ENCODE results near the gene ATP6V1E1.
"Not testable (repeated sequence)": the region's sequence is repeated elsewhere in the genome, so short reads cannot be mapped to it uniquely, and the experiment has no call there.

Gene ATP6V1E1

DNA sequence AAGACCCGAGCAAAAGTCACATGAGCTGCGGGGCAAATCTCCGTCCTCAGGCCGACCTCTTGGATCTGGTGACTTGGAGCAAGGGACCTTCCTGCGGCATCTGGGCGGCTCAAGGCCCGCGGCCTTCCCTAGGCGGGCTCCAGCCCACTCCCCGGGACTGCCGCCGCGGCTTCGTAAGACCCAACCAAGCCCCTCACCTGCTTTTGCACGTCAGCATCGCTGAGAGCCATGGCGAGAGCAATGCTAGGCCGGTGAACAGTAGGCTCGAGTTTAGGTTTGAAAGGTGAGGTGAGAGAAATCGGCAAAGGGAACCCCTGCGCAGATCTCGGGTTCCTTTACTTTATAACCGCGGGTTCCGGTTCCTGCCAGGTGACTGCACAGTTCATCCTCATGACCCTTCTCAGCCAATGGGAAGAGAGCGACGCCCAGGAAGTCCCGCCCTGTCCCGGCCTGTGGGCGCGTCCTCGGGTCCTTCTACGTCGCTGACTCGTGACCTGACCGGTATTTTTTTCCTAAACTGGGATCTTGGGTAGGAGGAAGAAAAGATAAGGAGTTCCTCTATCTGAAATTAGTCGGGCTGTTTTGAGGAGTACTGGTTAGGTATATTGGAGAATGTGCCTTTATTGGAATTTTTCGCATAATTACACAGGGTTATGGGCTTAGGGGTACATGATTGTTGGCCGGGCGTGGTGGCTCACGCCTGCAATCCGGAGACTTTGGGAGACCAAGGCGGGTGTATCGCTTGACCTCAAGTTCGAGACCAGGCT is at the start of gene ATP6V1E1:
ATP6V1E1 (minus strand) TSS at position 344 of the 767 bp plus-strand sequence; CDS start at position 230, 114 bp downstream.
- DNase-seq: peak; percentile 73

DNA sequence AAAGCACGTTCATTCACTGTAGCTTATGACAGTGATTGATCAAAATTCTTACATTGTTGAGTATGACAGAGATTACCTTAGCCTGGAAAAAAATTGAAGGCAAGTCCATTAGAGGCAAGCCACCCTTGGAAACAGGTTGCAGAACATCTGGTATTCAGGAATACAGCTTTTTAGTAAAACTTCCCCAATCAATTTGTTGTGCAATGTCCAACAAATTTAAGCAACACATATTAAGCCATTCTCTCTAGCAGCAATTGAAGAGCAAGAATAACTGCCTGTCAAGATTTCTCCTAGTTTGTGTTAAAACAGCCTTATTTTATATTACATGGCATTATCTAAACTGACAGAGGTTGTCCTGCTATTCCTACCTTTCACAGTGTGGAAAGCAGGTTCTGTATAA is 47.0 kb upstream of the ATP6V1E1 start:
- DNase-seq: no peak

DNA sequence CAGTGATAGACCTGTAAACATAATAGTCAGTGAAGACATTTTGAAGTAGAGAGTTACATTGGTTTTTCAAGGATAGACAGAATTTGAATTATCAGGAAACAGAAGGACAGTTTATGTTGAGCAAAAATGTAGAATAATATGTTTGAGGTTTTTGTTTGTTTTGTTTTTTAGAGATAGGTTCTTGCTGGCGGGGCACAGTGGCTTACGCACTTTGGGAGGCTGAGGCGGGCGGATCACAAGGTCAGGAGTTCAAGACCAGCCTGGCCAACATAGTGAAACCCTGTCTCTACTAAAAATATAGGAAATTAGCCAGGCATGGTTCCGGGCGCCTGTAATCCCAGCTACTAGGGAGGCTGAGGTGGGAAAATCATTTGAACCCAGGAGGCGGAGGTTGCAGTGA is 45.6 kb upstream of the ATP6V1E1 start:
- DNase-seq: no peak

DNA sequence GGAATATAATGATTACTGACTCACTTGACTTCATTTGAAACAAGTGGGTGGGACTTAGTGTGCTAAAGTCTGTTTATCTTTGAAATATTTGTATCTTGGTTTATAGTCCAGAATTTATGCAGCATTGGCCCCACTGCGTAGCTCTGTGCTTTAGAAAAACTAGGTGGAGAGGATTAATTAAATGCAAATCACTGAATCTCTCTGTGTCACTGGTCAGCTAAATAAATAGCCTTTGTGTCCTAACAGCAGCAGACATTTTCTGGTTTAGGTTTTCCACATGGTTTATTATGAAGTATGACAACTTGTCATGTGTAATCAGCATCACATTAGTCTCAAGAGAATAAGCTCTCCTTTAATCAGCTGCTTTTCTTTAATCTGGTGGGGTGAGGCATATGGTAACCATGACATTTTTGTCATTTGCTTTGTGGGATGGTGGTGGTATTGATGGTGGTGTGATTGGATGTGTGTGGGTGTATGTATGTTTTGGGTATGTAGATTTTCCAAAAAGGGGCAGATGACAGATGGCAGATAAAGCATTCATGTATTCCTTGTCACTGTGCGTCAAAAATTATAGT is 44.0 kb upstream of the ATP6V1E1 start:
- DNase-seq: no peak

DNA sequence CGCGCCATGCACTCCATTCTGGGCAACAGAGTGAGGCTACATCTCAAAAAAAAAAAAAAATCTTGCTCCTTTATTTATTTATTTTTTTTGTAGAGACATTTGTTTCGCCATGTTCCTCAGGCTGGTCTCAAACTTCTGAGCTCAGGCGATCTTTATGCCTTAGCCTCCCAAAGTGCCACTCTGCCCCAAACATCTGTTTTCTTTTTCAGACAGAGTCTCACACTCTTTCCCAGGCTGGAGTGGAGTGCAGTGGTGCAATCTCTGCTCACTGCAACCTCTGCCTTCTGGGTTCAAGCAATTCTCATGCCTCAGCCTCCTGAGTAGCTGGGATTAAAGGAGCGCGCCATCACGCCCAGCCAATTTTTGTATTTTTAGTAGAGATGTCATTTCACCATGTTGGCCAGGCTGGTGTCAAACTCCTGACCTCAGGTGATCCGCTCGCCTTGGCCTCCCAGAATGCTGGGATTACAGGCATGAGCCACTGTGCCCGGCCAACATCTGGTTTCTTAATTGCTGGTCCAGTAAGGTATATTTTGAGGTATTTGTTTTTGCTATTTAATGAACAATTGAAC is 43.1 kb upstream of the ATP6V1E1 start:
- DNase-seq: not testable (repeated sequence)

DNA sequence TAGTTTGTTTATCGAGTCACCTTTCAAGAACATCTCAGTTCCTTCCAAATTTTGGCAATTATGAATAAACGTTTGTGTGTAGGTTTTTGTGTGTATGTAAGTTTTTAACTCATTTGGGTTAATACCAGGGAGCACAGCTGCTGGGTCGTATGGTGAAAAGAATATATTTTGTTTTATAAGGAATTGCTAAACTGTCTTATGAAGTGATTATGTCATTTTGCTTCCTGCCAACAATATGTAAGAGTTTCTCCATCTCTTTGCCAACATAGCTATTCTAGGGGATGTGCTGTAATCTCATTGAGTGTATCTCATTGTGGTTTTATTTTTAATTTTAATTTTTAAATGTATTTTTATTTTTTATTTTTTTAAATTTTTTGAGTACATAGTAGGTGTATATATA is 37.3 kb upstream of the ATP6V1E1 start:
- DNase-seq: no peak

DNA sequence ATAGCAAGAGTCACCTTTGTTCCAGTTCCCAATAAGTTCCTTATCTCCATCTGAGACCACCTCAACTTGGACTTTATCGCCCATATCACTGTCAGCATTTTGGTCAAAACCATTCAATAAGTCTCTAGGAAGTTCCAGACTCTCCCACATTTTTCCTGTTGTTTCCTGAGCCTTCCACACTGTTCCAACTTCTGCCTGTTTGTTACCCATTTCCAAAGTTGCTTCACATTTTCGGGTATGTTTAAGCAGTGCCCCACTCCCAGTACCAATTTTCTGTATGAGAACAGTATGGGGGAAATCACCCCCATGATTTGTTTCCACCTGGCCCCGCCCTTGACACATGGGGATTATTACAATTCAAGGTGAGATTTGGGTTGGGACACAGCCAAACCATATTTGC is 36.7 kb upstream of the ATP6V1E1 start:
- DNase-seq: no peak

DNA sequence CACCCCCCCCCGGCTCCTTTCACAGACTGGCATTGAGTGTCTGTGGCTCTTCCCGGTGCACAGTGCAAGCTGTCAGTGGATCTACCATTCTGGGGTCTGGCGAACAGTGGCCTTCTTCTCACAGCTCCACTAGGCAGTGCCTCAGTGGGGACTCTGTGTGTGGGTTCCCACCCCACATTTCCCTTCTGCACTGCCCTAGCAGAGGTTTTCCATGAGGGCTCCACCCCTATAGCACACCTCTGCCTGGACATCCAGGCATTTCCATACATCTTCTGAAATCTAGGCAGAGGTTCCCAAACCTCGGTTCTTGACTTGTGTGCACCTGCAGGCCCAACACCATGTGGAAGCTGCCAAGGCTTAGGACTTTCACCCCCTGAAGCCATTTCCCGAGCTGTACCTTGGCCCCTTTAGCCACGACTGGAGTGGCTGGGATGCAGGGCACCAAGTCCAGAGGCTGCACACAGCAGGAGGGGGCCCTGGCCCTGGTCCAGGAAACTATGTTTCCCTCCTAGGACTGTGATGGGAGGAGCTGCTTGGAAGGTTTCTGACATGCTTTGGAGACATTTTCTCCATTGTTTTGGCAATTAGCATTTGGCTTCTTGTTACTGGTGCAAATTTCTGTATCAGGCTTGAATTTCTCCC is 36.0 kb upstream of the ATP6V1E1 start:
- no peak for DNase-seq

DNA sequence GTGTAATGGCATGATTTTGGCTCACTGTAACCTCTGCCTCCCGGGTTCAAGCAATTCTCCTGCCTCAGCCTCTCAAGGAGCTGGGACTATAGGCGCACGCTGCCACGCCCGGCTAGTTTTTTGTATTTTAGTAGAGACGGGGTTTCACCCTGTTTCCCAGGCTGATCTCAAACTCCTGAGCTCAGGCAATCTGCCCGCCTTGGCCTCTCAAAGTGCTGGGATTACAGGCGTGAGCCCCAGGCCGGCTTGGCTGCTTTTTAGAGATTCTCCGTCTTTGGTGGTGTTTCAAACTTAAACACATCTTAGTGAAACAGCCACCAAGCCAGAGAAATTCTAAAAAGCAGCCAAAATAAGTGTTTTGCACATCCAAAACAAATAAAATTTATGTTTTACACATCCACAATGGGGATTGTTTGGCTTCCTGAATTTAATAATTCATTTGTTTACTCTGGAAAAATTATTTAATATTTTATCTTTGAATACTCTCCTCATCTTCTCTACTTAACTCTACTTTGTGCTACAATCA is 28.4 kb upstream of the ATP6V1E1 start:
- no peak for DNase-seq

DNA sequence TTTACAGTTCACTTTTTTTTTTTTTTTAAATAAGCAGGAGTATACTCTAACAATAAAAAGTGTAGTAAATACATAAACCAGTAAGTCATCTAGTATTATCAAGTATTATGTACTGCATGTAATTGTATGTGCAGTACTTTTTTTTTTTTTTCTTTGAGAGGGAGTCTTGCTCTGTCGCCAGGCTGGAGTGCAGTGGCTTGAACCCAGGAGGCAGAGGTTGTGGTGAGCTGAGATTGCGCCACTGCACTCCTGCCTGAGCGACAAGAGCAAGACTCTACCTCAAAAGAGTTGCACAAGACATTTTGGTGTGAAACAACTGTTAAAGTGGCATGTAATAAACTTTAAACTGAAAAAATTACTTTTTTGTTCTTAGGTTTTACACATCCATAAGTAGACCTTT is 26.7 kb upstream of the ATP6V1E1 start:
- no peak for DNase-seq

DNA sequence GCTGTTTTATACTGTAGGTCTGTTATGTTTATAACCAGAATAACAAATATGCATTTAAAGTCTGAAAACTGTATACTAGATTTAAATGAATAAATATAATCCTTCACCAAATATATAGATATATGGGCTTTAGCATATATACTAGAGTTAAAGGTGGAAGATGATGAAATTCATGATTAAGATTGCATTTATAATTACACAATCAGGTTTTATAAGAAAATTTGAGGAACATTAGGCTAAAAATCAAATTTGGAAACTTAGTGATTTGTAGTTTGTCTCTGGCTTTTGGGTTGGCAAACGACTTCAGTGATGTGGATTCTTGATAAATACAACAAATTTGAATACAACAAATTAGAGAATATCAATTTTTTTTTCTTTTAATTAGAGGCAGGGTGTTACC is 20.0 kb upstream of the ATP6V1E1 start:
- no peak for DNase-seq

DNA sequence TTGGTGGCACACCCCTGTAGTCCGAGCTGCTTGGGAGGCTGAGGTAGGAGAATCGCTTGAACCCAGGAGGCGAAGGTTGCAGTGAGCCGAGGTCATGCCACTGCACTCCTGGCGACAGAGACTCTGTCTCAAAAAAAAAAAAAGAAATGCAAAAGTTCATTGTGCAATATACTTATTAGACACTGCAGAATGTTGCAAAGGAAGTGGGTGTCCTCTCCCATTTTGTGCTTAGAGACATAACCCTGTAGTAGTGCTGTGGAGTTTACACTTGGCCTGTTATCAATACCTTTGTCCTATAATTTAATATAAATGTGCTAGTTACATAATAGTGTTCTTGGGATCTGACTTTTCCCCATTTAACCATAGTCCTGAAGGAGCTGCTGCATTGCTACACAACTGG is 19.4 kb upstream of the ATP6V1E1 start:
- DNase-seq: no peak

DNA sequence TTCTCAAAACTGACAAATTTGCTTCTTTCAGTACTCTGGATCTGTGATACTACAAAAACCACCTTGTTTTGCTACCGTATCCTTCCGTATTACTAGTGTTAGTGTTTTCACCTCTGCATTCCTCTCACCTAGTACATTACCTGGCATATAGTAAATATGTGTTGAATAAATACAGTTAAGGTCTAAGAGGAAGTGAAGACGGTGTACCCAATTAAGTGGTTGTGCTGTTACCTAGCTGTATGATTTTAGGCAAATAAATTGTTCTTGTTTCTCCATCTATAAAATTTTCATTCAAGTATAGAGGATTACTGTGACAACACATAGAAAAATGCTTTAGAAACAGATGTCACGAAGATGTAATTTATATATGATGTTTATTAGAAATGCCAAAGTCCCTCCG is 18.9 kb upstream of the ATP6V1E1 start:
- DNase-seq: no peak

DNA sequence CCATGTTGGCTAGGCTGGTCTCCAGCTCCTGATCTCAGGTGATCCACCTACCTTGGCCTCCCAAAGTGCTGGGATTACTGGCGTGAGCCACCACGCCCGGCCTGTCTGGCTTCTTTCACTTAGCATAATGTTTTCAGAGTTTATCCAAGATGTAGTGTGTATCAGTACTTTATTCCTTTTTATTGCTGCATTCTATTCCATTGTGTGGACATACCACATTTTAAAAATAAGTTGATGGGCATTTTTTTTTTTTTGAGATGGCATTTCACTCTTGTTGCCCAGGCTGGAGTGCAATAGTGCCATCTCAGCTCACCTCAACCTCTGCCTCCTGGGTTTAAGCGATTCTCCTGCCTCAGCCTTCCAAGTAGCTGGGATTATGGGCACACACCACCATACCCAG is 13.8 kb upstream of the ATP6V1E1 start:
- not testable (repeated sequence) for DNase-seq

DNA sequence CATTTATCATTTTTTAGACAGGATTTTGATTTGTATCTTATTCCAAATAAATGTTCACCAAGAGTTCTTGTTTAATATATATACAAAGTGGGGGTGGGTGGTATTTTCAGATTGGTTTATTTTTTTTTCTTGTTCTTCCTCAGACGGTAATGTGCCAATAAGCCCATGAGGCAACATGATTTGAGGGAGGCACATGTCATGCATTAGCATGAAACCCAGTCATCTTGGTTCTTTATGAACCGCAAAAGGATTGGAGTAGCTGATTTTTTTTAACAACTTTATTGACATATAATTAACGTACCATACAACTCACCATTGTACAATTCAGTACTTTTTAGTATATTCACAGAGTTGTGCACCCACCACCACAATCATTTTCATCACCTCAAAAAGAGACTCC is 12.7 kb upstream of the ATP6V1E1 start:
- no peak for DNase-seq

DNA sequence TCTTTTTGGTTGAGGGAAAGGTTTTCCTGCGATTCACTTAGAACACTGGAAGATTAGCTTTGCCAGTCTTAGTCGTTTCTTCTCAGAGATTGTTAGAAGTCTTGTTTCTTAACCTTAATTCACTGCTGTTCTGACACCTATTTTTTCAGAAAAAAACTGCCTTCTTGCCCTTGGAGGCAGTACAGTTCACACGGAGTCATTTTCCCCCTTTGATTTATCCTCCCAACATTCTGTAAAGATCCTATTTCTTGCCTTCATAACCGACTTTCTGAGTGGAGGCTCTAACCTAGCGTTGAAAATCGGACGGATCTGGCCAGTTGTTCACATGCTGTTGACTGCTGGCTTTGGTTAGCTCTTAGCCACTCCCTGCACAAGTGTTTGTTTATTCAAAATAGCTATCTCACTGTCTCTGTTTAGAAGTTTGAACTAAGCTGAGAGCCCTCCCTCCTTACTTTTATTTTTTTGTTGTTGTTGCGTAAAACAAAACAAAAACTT is 10.7 kb upstream of the ATP6V1E1 start:
- peak; percentile 39 for DNase-seq

DNA sequence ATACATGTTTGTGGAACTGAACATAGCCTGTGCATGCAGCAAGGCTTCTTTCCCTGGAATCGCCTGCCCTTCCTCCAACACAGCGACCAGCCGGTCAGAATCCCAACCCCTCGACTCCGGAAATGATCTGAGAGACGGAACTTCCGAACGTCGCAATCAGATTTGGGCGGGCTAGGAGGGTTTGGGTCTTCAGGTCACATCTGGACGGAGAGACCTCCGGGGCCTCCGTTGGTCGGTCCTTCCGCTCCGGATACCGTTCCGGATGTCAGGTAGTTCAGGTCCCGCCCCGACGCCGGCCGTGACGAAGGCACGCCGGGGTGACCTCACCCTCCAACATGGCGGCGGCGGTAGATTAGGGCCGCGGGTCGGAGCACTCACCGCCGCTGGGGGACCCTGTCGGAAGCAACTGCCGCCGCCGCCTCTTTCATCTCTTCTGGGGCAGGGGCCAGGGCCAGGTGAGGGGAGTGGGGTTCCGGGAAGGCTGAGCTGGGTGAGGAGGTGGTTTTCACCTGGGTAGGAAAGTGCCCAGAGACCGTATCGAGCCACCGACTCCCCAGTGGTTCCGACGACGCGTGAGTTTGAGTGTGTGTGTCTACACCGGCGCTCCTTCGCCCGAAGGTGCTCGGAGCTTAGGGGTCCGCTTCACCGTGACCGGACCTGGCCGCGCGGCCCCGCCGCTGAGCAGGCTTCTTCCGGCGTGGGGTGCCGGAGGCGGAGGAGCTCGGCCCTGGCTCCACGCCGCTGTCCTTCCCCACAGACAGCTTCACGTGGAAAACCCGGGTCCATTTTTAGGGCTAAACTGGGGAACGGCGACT is 10.1 kb upstream of the ATP6V1E1 start, which contains the start of gene BCL2L13:
BCL2L13 (plus strand) TSS at position 326 of the 815 bp plus-strand sequence. CDS start 16,955 bp downstream, outside the sequence.
- peak; percentile 66 for DNase-seq

DNA sequence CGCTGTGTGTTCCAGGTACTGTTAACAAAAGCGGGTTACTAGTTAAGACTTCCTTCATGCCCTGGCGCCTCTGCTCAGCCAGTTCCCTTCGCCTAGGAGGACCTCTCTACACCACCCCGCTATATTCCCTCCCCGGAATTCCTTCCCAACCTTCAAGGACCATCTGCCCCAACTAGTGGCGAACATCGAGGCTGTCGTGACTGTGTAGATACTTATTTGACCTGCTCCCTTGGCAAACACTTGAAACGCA is 9.6 kb upstream of the ATP6V1E1 start:
- peak; percentile 53 for DNase-seq

DNA sequence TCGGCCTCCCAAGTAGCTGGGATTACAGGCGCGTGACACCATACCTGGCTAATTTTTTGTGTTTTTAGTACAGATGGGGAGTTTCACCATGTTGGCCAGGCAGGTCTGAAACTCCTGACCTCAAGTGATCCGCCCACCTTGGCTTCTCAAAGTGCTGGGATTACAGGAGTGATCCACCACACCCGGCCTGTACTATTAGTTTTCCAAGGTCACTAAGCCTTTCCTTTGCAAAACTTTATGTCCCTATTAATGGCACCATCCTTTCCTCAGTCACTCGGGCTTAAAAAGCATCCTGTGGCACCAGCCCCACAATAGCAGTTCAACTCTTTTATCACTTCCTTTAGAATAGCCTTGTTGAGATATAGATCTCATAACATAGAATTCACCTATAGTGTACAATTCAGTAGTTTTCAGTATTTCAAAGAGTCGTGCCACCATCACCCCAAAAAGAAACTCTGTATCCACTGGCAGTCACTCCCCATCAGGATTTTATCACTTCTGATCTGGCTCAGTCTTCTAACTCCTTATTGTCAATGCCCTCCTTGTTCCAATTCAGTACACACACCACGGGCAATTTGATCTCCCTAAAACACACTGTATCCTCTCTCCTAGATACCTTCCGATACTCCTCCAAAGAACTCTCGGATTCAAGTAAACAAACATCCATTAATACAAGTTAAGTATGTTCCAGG is 9.1 kb upstream of the ATP6V1E1 start:
- DNase-seq: peak; percentile 46

DNA sequence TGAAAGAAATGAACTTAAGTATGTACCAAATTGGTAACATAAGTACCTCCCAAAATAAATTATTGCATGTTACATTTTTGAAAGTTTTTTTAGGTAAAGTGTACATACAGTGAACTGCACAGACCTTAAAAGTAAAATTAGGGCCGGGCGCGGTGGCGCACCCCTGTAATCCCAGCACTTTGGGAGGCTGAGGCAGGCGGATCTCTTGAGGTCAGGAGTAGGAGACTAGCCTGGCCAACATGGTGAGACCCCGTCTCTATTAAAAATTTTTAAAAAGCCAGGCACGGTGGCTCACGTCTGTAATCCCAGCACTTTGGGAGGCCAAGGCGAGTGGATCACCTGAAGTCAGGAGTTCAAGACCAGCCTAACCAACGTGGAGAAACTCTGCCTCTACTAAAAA is 8.3 kb upstream of the ATP6V1E1 start:
- DNase-seq: not testable (repeated sequence)

DNA sequence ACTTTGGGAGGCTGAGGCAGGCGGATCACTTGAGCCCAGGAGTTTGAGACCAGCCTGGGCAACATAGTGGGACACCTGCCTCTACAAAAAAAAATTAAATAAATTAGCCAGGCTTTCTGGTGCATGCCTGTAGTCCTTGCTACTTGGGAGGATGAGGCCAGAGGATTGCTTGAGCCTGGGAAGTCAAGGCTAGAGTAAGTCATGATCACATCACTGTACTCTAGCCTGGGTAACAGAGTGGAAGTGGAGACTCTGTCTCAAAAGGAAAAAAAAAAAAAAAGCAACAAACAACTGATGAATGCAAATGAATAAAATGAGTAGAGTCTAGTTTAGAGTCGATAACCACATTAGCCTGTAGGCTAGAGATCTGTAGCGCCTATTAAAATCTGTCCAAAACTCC is 6.1 kb upstream of the ATP6V1E1 start:
- no peak for DNase-seq

DNA sequence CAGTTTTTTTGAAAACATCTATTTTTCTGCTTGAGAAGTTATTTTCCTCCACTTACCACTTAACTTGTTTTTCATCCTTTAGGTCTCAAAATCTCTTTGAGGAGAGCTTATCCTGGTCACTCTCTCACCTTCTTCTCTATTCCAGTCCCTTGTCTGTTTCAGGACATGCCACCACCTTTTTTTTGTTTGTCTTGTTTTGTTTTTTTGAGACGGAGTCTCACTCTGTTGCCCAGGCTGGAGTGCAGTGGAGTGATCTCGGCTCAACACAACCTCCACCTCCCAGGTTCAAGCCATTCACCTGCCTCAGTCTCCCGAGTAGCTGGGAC is 5.4 kb upstream of the ATP6V1E1 start:
- DNase-seq: no peak

Data from NCI-H526 treated with DMSO at 0.1 percent for 48 hours (cell line).